ENCODE results near the gene IGFL1.

DNA sequence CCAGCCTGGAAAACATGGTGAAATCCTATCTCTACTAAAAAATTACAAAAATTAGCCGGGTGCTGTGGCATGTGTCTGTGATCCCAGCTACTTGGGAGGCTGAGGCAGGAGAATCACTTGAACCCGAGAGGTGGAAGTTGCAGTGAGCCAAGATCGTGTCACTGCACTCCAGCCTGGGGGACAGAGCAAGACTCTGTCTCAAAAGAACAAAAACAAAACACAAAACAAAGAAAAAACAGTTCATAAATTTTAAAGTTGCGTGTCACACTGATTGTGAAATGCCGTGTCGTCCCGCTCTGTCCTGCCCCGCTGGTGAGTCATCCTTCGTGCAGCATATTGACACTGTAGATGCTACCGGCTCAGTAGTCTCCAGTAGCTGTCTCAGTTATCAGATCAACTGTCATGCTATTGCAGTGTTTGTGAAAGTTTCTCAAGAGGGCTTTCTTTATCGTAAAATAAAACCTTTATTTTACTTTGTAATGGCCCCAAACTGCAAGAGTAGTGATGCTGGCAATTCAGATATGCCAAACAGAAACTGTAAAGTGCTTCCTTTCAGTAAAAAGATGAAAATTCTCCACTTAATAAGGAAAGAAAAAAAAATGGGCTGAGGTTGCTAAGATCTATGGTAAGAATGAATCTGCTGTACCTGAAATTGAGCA is 36.4 kb upstream of the IGFL1 start:
- TF ChIP-seq POLR2A (IDR thresholded peaks at IDR 0.05; ENCODE audit: low read depth): no peak
- TF ChIP-seq, protein P1, sequence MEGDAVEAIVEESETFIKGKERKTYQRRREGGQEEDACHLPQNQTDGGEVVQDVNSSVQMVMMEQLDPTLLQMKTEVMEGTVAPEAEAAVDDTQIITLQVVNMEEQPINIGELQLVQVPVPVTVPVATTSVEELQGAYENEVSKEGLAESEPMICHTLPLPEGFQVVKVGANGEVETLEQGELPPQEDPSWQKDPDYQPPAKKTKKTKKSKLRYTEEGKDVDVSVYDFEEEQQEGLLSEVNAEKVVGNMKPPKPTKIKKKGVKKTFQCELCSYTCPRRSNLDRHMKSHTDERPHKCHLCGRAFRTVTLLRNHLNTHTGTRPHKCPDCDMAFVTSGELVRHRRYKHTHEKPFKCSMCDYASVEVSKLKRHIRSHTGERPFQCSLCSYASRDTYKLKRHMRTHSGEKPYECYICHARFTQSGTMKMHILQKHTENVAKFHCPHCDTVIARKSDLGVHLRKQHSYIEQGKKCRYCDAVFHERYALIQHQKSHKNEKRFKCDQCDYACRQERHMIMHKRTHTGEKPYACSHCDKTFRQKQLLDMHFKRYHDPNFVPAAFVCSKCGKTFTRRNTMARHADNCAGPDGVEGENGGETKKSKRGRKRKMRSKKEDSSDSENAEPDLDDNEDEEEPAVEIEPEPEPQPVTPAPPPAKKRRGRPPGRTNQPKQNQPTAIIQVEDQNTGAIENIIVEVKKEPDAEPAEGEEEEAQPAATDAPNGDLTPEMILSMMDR (IDR thresholded peaks at IDR 0.05): no peak
